Esophagus squamous epithelium (tissue), 5 donors: Measurements from ENCODE around the gene IL17RE. TPM values are rescaled to one million over a fixed set of nuclear protein-coding genes. Genes with fewer than 3 reads are reported as not detected.
"Not testable (repeated sequence)": the region's sequence is repeated elsewhere in the genome, so short reads cannot be mapped to it uniquely, and the experiment has no call there.

Experiments used
- DNase-seq: peaks from one replicate; lab custom pipeline; 2025; lab: John Stamatoyannopoulos, UW
- H3K27ac ChIP-seq, 4 donors: fragments of 200-600 bp; sonication (generic); one replicate each; pipeline ENCODE4 v1.5.1; 2016 to 2019; ENCODE audit warnings: mild to moderate bottlenecking in 1 of 4
- H3K27me3 ChIP-seq, 4 donors: fragments of 200-600 bp; sonication (generic); 1 replicate in 3 of 4; 2 replicates in 1 of 4; pipeline versions ENCODE4 v1.5.1 to v1.6.0; 2017 to 2021; ENCODE audit warnings: antibody characterized with exemption in 1 of 4
- H3K36me3 ChIP-seq, 3 donors: fragments of 200-600 bp; sonication (generic); one replicate each; pipeline ENCODE4 v1.5.1; 2016 to 2019
- H3K4me1 ChIP-seq, 3 donors: fragments of 200-600 bp; sonication (generic); one replicate each; pipeline ENCODE4 v1.5.1; 2017 to 2019
- H3K4me3 ChIP-seq, 4 donors: fragments of 200-600 bp; sonication (generic); 1 replicate in 3 of 4; 2 replicates in 1 of 4; pipeline ENCODE4 v1.5.1; 2016 to 2019; ENCODE audit warnings: mild to moderate bottlenecking in 2 of 4, moderate library complexity in 1 of 4
- H3K9me3 ChIP-seq, 3 donors: fragments of 200-600 bp; sonication (generic); one replicate each; pipeline ENCODE4 v1.5.1; 2016 to 2019
- POLR2A ChIP-seq, 4 donors: fragments of 450-650 bp; IDR thresholded peaks; one replicate each; pipeline ENCODE4 v1.6.1; 2017; ENCODE audit warnings: antibody characterized with exemption in 4 of 4, mild to moderate bottlenecking in 4 of 4, moderate library complexity in 3 of 4
- WGBS, 2 donors: methylation state at CpG; one replicate each; pipeline ENCODE4 v1.1.5; 2018; 5-methylcytosine and 5-hydroxymethylcytosine counted together
- intact Hi-C: fragments of 100-400 bp; cut with DNase I; formaldehyde crosslinking; loops from one replicate; pipeline ENCODE4 v1.15.0; 2022
- total RNA-seq, 4 donors: library from RNA; depleted of rRNA; stranded (reverse); fragments of >200 nt; gene quantifications; one replicate each; pipeline ENCODE4 v1.1.0, GENCODE V29; 2016
- TF ChIP-seq, protein P1 (sequence below), 6 experiments: fragments of 450-650 bp in 4 of 6; fragments of 200-600 bp in 2 of 6; sonication (generic) in 2 of 6; IDR thresholded peaks; one replicate each; pipeline ENCODE4 v1.5.1; 2016 to 2019; ENCODE audit warnings: antibody characterized with exemption in 6 of 6, mild to moderate bottlenecking in 4 of 6, moderate library complexity in 4 of 6
- donor health status: DM: yes; HTN: yes; CAD: no.

Gene IL17RE
- total RNA-seq, 4 donors from 2014 or later = 7.5 to 15.3 (median 12.1) TPM

DNA sequence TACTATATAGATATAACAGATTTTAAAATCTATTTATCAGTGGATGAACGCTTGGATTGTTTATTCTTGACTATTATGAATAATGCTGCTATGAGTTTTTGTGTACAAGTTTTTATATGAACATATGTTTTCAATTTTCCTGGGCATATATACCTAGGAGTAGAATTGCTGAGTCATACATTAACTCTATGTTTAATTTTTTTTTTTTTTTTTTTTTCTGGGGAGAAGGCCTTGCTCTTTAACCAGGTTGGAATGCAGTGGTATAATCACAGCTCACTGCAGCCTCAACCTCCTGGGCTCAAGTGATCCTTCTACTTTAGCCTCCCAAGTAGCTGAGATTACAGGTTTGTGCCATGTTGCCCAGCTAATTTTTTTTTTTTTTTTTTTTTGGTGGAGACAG is 31.7 kb upstream of the IL17RE start:
- WGBS, 2 donors = 45 to 70% methylated on average over 1 of the region's 1 CpG
- TF ChIP-seq, protein P1, sequence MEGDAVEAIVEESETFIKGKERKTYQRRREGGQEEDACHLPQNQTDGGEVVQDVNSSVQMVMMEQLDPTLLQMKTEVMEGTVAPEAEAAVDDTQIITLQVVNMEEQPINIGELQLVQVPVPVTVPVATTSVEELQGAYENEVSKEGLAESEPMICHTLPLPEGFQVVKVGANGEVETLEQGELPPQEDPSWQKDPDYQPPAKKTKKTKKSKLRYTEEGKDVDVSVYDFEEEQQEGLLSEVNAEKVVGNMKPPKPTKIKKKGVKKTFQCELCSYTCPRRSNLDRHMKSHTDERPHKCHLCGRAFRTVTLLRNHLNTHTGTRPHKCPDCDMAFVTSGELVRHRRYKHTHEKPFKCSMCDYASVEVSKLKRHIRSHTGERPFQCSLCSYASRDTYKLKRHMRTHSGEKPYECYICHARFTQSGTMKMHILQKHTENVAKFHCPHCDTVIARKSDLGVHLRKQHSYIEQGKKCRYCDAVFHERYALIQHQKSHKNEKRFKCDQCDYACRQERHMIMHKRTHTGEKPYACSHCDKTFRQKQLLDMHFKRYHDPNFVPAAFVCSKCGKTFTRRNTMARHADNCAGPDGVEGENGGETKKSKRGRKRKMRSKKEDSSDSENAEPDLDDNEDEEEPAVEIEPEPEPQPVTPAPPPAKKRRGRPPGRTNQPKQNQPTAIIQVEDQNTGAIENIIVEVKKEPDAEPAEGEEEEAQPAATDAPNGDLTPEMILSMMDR (IDR thresholded peaks at IDR 0.05) = no peak
- no peak for TF ChIP-seq POLR2A (IDR thresholded peaks at IDR 0.05)
- H3K4me3 ChIP-seq = no peak overlapping the region

DNA sequence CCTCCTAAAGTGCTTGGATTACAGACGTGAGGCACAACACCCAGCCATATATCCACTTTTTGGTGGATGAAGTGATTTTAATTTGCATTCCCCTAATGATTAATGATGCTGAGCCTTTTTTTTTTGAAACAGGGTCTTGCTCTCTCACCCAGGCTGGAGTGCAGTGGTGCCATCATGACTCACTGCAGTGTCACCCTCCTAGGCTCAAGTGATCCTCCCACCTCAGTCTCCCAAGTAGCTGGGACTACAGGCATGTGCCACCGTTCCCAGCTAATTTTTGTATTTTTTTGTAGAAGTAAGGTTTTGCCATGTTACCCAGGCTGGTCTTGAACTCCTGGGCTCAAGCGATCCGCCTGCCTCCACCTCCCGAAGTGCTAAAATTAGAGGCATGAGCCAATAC is 30.6 kb upstream of the IL17RE start:
- H3K27ac ChIP-seq, H3K27me3 ChIP-seq, H3K9me3 ChIP-seq, DNase-seq, H3K4me3 ChIP-seq, H3K36me3 ChIP-seq, intact Hi-C loops, H3K4me1 ChIP-seq: not testable (repeated sequence)
- WGBS, 2 donors = 93 to 95% methylated on average over 5 of the region's 5 CpGs

More for the DNA sequence above, 31.7 kb upstream of the IL17RE start:
- DNase-seq = no peak
- Histone ChIP-seq H3K9me3 (no peaks in the 10 kb centered on the region), H3K36me3 (no peaks in the 10 kb centered on the region), H3K27ac (no peak overlapping the region), H3K4me1 (no peaks in the 10 kb centered on the region), H3K27me3 (no peaks in the 10 kb centered on the region)
- intact Hi-C loops = no loop called here

DNA sequence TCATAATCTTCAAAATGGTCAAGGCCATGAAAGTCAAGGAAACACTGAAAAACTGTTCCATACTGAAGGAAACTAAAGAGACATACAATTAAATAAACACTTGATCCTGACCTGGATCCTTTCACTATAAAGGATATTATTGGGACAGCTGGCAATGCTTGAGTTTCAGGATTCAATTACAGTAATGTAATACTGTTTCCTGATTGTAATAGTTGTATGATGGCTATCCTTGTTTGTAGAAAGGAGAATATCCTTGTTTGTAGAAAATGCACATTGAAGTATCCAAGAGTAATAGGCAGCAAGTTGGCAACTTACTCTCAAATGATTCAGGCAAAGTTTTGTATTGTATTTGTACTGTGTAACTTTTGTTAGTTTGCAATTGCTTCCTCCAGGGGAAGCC is 27.2 kb upstream of the IL17RE start:
- no peak overlapping the region for H3K4me3 ChIP-seq
- no peak overlapping the region for H3K27ac ChIP-seq
- no peaks in the 10 kb centered on the region for H3K36me3 ChIP-seq
- H3K4me1 ChIP-seq = no peaks in the 10 kb centered on the region
- no peak for TF ChIP-seq POLR2A (IDR thresholded peaks at IDR 0.05)
- TF ChIP-seq, protein P1 (IDR thresholded peaks at IDR 0.05) = no peak
- intact Hi-C loops = no loop called here
- H3K9me3 ChIP-seq = no peaks in the 10 kb centered on the region
- no peaks in the 10 kb centered on the region for H3K27me3 ChIP-seq
- no peak for DNase-seq

DNA sequence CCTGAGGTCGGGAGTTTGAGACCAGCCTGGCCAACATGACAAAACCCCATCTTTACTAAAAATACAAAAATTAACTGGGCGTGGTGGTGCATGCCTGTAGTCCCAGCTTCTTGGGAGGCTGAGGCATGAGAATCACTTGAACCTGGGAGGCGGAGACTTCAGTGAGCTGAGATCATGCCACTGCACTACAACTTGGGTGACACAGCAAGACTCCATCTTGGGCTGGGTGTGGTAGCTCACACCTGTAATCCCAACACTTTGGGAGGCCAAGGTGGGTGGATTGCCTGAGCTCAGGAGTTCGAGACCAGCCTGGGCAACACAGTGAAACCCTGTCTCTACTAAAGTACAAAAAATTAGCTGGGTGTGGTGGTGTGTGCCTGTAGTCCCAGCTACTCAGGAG is 26.4 kb upstream of the IL17RE start:
- 63 to 85% methylated on average over 2 to 3 of the region's 4 CpGs for WGBS, 2 donors
- intact Hi-C loops, H3K27me3 ChIP-seq: not testable (repeated sequence)

DNA sequence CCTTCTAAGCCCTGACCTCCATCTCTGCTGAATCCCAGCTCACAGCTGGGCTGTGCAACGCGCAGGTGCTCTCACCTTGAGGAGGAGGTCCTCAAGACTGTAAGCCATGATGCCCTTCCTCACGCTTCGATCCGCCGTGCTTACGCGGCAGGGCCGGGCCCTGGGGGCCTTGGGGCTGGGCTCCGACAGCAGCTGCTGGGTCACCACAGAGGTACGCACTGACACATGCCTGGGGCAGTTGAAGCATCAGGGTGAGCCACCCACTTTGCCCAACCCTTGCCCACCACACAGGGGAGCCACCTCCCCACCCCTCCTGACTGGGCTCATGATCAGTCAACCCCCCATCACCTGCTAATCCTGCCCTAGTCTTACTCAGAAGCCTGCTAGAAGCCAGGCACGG is 25.7 kb upstream of the IL17RE start:
- WGBS, 2 donors = 88 to 95% methylated on average over 11 of the region's 12 CpGs
- Histone ChIP-seq H3K9me3 (no peaks in the 10 kb centered on the region), H3K4me1 (no peaks in the 10 kb centered on the region), H3K36me3 (no peaks in the 10 kb centered on the region), H3K27me3 (no peaks in the 10 kb centered on the region), H3K4me3 (no peak overlapping the region), H3K27ac (no peak overlapping the region)
- intact Hi-C loops = no loop called here
- no peak for TF ChIP-seq POLR2A (IDR thresholded peaks at IDR 0.05)
- TF ChIP-seq, protein P1 (IDR thresholded peaks at IDR 0.05) = no peak
- DNase-seq = no peak

More for the DNA sequence above, 26.4 kb upstream of the IL17RE start:
- H3K4me1 ChIP-seq, H3K4me3 ChIP-seq, DNase-seq, H3K36me3 ChIP-seq, H3K9me3 ChIP-seq, H3K27ac ChIP-seq: not testable (repeated sequence)

DNA sequence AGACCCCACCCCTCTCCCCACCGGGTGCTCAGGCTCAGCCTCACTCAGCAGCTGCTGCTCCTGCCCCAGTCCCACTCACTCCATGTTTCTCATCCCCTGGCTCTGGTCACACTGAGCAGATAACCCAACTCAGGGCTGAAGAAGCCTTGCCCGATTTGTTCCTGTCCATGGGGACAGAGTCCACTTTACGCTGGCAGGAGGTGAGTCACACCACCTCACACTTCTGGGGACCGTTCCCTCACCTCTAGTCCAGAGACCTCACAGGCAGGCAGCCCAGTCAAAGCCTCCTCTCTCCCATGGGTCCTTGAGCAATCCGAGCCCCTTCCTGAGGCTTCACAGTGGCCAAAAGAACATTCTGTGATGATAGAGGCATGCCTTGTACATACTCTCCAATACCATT is 23.9 kb upstream of the IL17RE start:
- H3K4me1 ChIP-seq = peaks cover 0 to under 1% (median 0%) of the 10 kb centered on the region in 3 donors
- intact Hi-C loops = no loop called here
- WGBS, 2 donors = 78 to 89% methylated on average over 3 to 5 of the region's 5 CpGs
- DNase-seq = no peak
- H3K27me3 ChIP-seq = no peaks in the 10 kb centered on the region
- H3K9me3 ChIP-seq = no peaks in the 10 kb centered on the region
- no peaks in the 10 kb centered on the region for H3K36me3 ChIP-seq
- TF ChIP-seq POLR2A (IDR thresholded peaks at IDR 0.05) = no peak
- TF ChIP-seq, protein P1 (IDR thresholded peaks at IDR 0.05) = no peak
- H3K27ac ChIP-seq = no peak overlapping the region
- no peak overlapping the region for H3K4me3 ChIP-seq
